ENCODE data around the gene ZNF362. TPM values are rescaled to one million over a fixed set of nuclear protein-coding genes. Genes with fewer than 3 reads are reported as not detected.

ZNF362 gene
- total RNA-seq, 3 donors from 2014 or later (not counting 1 experiment from before 2014, with no cell fraction given): 34.7 to 39.1 (median 38.3) TPM

GRCh38 chr1:33246171-33246570, 10.1 kb upstream of the ZNF362 start:
- Histone ChIP-seq H3K27ac (ENCODE audit: low read length) (no peak overlapping the region), H3K4me3 (ENCODE audit: low read length) (no peak overlapping the region), H3K27me3 (ENCODE audit: control insufficient read depth, insufficient read depth, low read length) (peaks cover 3% of the 10 kb centered on the region), H3K4me1 (ENCODE audit: control insufficient read depth, insufficient read depth, low read length) (no peaks in the 10 kb centered on the region), H3K9me3 (ENCODE audit: control insufficient read depth, insufficient read depth, low read length) (no peaks in the 10 kb centered on the region), H3K36me3 (ENCODE audit: control insufficient read depth, insufficient read depth, low read length) (no peaks in the 10 kb centered on the region)
- Mint-ChIP-seq H3K4me3 (no peak overlapping the region), H3K9me3 (no peaks in the 10 kb centered on the region), H3K27ac (no peak overlapping the region), H3K4me1 (peaks cover 0 to 5% of the 10 kb centered on the region in 2 donors), H3K27me3 (ENCODE audit: low read depth in 2 of 2) (peaks cover 10 to 23% of the 10 kb centered on the region in 2 donors), H3K36me3 (no peaks in the 10 kb centered on the region)
- no peak for TF ChIP-seq CTCF (IDR thresholded peaks at IDR 0.05)
- intact Hi-C loops (cut with micrococcal nuclease): no loop called here
- DNase-seq (no peak), ATAC-seq (no peak)
- 80% methylated on average over 4 of the region's 4 CpGs for WGBS (ENCODE audit: insufficient coverage)

GRCh38 chr1:33247545-33247944, 8.7 kb upstream of the ZNF362 start:
- no peaks in the 10 kb centered on the region for H3K36me3 Mint-ChIP-seq
- H3K27ac ChIP-seq (ENCODE audit: low read length): no peak overlapping the region
- no peak overlapping the region for H3K4me3 ChIP-seq (ENCODE audit: low read length)
- no peaks in the 10 kb centered on the region for H3K9me3 ChIP-seq (ENCODE audit: control insufficient read depth, insufficient read depth, low read length)
- DNase-seq: no peak
- H3K27me3 ChIP-seq (ENCODE audit: control insufficient read depth, insufficient read depth, low read length): peaks cover 3% of the 10 kb centered on the region
- no peak for ATAC-seq
- WGBS (ENCODE audit: insufficient coverage): 87% methylated on average over 7 of the region's 7 CpGs
- H3K4me1 ChIP-seq (ENCODE audit: control insufficient read depth, insufficient read depth, low read length): no peaks in the 10 kb centered on the region
- no peaks in the 10 kb centered on the region for H3K9me3 Mint-ChIP-seq
- no peak for TF ChIP-seq CTCF (IDR thresholded peaks at IDR 0.05)
- intact Hi-C loops (cut with micrococcal nuclease): no loop called here
- H3K27ac Mint-ChIP-seq: no peak overlapping the region
- no peaks in the 10 kb centered on the region for H3K36me3 ChIP-seq (ENCODE audit: control insufficient read depth, insufficient read depth, low read length)
- no peak overlapping the region for H3K4me3 Mint-ChIP-seq
- H3K27me3 Mint-ChIP-seq (ENCODE audit: low read depth in 2 of 2): peaks cover 12% of the 10 kb centered on the region in 2 donors
- peaks cover 0 to 5% of the 10 kb centered on the region in 2 donors for H3K4me1 Mint-ChIP-seq

- Mint-ChIP-seq H3K9me3 (no peaks in the 10 kb centered on the region), H3K36me3 (no peaks in the 10 kb centered on the region), H3K4me1 (peaks cover 0 to 5% of the 10 kb centered on the region in 2 donors), H3K4me3 (no peak overlapping the region), H3K27ac (no peak overlapping the region), H3K27me3 (ENCODE audit: low read depth in 2 of 2) (peaks cover 12% of the 10 kb centered on the region in 2 donors)
- no peaks in the 10 kb centered on the region for H3K9me3 ChIP-seq (ENCODE audit: control insufficient read depth, insufficient read depth, low read length)
- H3K27me3 ChIP-seq (ENCODE audit: control insufficient read depth, insufficient read depth, low read length): peaks cover 3% of the 10 kb centered on the region
- intact Hi-C loops (cut with micrococcal nuclease): no loop called here
- no peaks in the 10 kb centered on the region for H3K4me1 ChIP-seq (ENCODE audit: control insufficient read depth, insufficient read depth, low read length)
- TF ChIP-seq CTCF (IDR thresholded peaks at IDR 0.05): no peak
- ATAC-seq: no peak
- H3K4me3 ChIP-seq (ENCODE audit: low read length): no peak overlapping the region
- no peak for DNase-seq
- H3K36me3 ChIP-seq (ENCODE audit: control insufficient read depth, insufficient read depth, low read length): no peaks in the 10 kb centered on the region
- H3K27ac ChIP-seq (ENCODE audit: low read length): no peak overlapping the region
These were observed 8.0 kb upstream of the ZNF362 start for GRCh38 chr1:33248244-33248643.

GRCh38 chr1:33249422-33249821, 6.9 kb upstream of the ZNF362 start:
- no peak overlapping the region for H3K4me3 Mint-ChIP-seq
- 94% methylated on average over 3 of the region's 3 CpGs for WGBS (ENCODE audit: insufficient coverage)

More at GRCh38 chr1:33249422-33249821, 6.9 kb upstream of the ZNF362 start:
- Mint-ChIP-seq H3K27me3 (ENCODE audit: low read depth in 2 of 2) (peaks cover 12% of the 10 kb centered on the region in 2 donors), H3K9me3 (no peaks in the 10 kb centered on the region), H3K4me1 (peaks cover 0 to 5% of the 10 kb centered on the region in 2 donors), H3K27ac (no peak overlapping the region), H3K36me3 (no peaks in the 10 kb centered on the region)
- intact Hi-C loops (cut with micrococcal nuclease): no loop called here
- TF ChIP-seq CTCF (IDR thresholded peaks at IDR 0.05): no peak
- Histone ChIP-seq H3K4me3 (ENCODE audit: low read length) (no peak overlapping the region), H3K27ac (ENCODE audit: low read length) (no peak overlapping the region), H3K4me1 (ENCODE audit: control insufficient read depth, insufficient read depth, low read length) (no peaks in the 10 kb centered on the region), H3K9me3 (ENCODE audit: control insufficient read depth, insufficient read depth, low read length) (no peaks in the 10 kb centered on the region), H3K27me3 (ENCODE audit: control insufficient read depth, insufficient read depth, low read length) (peaks cover 3% of the 10 kb centered on the region), H3K36me3 (ENCODE audit: control insufficient read depth, insufficient read depth, low read length) (no peaks in the 10 kb centered on the region)
- ATAC-seq (no peak), DNase-seq (no peak)
